Chondrocyte (in vitro differentiated cells): ENCODE measurements around the gene ZRSR2. TPM values are rescaled to one million over a fixed set of nuclear protein-coding genes. Genes with fewer than 3 reads are reported as not detected.

Experiments
- DNase-seq: peaks from one replicate; pipeline ENCODE4 v3.0.0; 2021; ENCODE audit warnings: mixed read lengths, low spot score
- H3K27ac Mint-ChIP-seq: one replicate; pipeline ENCODE4 v1.8.0; 2021; ENCODE audit warnings: mild to moderate bottlenecking, moderate library complexity, mixed read lengths; ENCODE audit not compliant: unreplicated experiment
- H3K27me3 Mint-ChIP-seq: 2 replicates; pipeline ENCODE4 v1.8.0; 2021; ENCODE audit warnings: low read depth, mixed read lengths
- H3K36me3 Mint-ChIP-seq: 2 replicates; pipeline ENCODE4 v1.8.0; 2021; ENCODE audit warnings: low read depth, mixed read lengths
- H3K4me1 Mint-ChIP-seq: 2 replicates; pipeline ENCODE4 v1.8.0; 2021; ENCODE audit warnings: low read depth, mild to moderate bottlenecking, mixed read lengths
- H3K4me3 Mint-ChIP-seq: one replicate; pipeline ENCODE4 v1.8.0; 2021; ENCODE audit warnings: mild to moderate bottlenecking, moderate library complexity, mixed read lengths; ENCODE audit not compliant: unreplicated experiment
- H3K9me3 Mint-ChIP-seq: 2 replicates; pipeline ENCODE4 v1.8.0; 2021; ENCODE audit warnings: low read depth, mixed read lengths
- total RNA-seq: library from RNA; stranded (reverse); gene quantifications from 3 replicates; pipeline ENCODE4 v1.2.1, GENCODE V29; 2021
- TF ChIP-seq, protein P1 (sequence below): fragments of 200-600 bp; sonication (generic); IDR thresholded peaks from 2 replicates; pipeline ENCODE4 v1.5.0; 2021; ENCODE audit warnings: antibody characterized with exemption, mild to moderate bottlenecking, moderate library complexity

The ZRSR2 gene
- total RNA-seq, 1 donor from 2014 or later = 13.9 TPM

DNA sequence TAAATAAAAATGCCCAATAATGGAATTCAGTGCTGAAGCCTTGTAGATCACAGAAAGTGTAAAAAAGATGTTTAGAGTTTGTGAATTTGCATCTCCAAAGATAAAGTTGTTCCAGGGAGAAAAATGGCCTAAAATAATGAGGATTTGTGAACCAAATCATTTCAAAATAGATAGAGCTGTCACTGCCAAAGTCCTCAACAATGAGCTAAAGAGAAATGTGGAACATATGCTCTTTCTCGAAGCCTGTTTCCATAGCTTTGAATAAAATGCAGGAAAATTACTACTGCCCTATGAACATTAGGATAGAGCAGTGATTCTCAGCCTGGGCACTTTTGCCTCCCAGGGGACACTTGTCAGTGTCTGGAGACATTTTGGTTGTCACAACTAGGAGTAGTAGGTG is 67.8 kb downstream of the ZRSR2 start:
- no peak for DNase-seq
- no peaks in the 10 kb centered on the region for H3K36me3 Mint-ChIP-seq
- TF ChIP-seq, protein P1, sequence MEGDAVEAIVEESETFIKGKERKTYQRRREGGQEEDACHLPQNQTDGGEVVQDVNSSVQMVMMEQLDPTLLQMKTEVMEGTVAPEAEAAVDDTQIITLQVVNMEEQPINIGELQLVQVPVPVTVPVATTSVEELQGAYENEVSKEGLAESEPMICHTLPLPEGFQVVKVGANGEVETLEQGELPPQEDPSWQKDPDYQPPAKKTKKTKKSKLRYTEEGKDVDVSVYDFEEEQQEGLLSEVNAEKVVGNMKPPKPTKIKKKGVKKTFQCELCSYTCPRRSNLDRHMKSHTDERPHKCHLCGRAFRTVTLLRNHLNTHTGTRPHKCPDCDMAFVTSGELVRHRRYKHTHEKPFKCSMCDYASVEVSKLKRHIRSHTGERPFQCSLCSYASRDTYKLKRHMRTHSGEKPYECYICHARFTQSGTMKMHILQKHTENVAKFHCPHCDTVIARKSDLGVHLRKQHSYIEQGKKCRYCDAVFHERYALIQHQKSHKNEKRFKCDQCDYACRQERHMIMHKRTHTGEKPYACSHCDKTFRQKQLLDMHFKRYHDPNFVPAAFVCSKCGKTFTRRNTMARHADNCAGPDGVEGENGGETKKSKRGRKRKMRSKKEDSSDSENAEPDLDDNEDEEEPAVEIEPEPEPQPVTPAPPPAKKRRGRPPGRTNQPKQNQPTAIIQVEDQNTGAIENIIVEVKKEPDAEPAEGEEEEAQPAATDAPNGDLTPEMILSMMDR = no peak
- no peaks in the 10 kb centered on the region for H3K9me3 Mint-ChIP-seq
- peaks cover 13% of the 10 kb centered on the region for H3K4me1 Mint-ChIP-seq
- no peak overlapping the region for H3K27ac Mint-ChIP-seq
- H3K27me3 Mint-ChIP-seq = peaks cover 8% of the 10 kb centered on the region
- H3K4me3 Mint-ChIP-seq = no peak overlapping the region

DNA sequence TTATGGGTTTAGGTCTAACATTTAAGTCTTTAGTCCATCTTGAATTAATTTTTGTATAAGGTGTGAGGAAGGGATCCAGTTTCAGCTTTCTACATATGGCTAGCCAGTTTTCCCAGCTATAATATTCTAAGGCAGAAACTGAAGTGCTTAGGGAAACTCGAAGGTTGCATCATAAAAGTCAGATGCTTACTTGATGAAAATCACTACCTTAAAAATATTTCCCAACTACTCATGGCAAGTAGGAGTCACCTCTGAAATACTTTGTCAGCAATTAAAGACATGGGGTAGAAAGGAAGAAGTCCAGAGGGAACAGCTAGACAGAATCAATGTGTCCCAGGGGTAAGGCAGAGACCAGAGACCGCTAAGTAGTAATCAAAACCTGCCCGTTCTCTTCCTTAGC is 70.6 kb downstream of the ZRSR2 start:
- DNase-seq = no peak
- H3K4me1 Mint-ChIP-seq = no peaks in the 10 kb centered on the region
- no peak overlapping the region for H3K4me3 Mint-ChIP-seq
- peaks cover 9% of the 10 kb centered on the region for H3K27me3 Mint-ChIP-seq
- TF ChIP-seq, protein P1 = no peak
- no peaks in the 10 kb centered on the region for H3K9me3 Mint-ChIP-seq
- no peak overlapping the region for H3K27ac Mint-ChIP-seq
- no peaks in the 10 kb centered on the region for H3K36me3 Mint-ChIP-seq

DNA sequence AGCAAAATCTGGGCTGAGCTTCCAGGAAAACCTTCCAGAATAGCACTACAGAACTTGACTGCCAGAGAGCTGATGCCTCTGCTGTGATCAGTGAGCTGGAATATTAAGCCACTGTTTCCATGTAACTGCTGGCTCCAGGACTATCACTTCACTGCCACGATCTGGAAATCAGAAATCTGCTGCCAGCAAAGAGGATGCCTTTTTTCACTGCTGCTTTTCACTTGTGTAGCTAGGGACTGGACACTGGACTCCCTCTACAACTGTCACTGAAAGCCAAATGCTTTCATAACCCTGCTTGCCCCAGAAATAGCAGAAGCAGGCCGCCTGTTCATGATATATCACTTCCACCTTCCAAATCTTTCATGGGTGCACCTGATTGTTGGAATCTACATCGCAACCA is 73.7 kb downstream of the ZRSR2 start:
- Mint-ChIP-seq H3K27me3 (peaks cover 6% of the 10 kb centered on the region), H3K27ac (no peak overlapping the region), H3K9me3 (no peaks in the 10 kb centered on the region), H3K36me3 (no peaks in the 10 kb centered on the region), H3K4me3 (no peak overlapping the region), H3K4me1 (no peaks in the 10 kb centered on the region)
- no peak for DNase-seq
- TF ChIP-seq, protein P1 = no peak

DNA sequence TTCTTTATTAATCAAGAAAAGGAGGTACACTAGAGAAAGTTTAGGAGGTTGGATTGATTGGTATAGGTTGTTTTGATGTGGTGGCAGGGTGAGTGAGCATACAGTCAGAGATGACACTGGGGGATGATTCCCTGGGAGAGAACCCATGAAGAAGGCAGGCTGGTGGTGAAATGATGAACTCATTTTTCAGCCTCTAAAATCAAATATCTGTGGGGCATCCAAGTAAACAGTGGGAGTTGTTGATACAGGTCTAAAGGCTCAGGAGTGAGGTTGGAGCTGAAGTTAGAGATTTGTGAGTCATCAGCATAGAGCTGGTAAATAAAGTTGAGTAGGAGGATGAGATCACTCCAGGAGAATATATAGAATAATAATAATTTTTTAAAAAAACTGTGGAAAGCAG is 74.3 kb downstream of the ZRSR2 start:
- no peak overlapping the region for H3K27ac Mint-ChIP-seq
- H3K9me3 Mint-ChIP-seq = no peaks in the 10 kb centered on the region
- no peaks in the 10 kb centered on the region for H3K4me1 Mint-ChIP-seq
- H3K4me3 Mint-ChIP-seq = no peak overlapping the region
- no peaks in the 10 kb centered on the region for H3K36me3 Mint-ChIP-seq
- H3K27me3 Mint-ChIP-seq = peaks cover 6% of the 10 kb centered on the region
- TF ChIP-seq, protein P1 = no peak
- DNase-seq = no peak

DNA sequence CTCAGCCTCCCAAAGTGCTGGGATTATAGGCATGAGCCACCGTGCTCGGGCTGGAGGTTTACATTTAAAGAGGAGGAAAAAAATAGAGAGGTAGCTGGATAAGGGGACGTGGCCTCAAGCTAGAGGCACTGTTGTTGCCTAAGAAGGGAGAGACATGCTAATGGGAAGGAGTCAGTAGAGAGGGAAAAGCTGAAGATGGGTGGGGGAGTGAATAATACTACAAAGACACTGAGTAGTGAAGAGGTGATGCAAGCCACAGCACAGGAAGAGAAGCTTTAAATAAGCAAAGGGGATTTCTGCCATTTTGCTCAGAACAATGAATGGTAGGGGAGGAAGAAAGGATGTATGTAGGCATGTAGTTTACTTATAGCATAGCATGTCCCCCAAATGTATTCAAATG is 75.9 kb downstream of the ZRSR2 start:
- Mint-ChIP-seq H3K36me3 (no peaks in the 10 kb centered on the region), H3K9me3 (no peaks in the 10 kb centered on the region), H3K27me3 (peaks cover 9% of the 10 kb centered on the region), H3K4me3 (no peak overlapping the region), H3K4me1 (no peaks in the 10 kb centered on the region), H3K27ac (no peak overlapping the region)
- DNase-seq = no peak
- TF ChIP-seq, protein P1 = no peak
